HG02763 (cell line): ENCODE data around the gene IPCEF1.

Experiments
- ATAC-seq: cut with Tn5 transposase; IDR thresholded peaks from one replicate; pipeline ENCODE4 v1.9.1; 2021; ENCODE audit warnings: mild to moderate bottlenecking, moderate library complexity; ENCODE audit not compliant: unreplicated experiment

The IPCEF1 gene

DNA sequence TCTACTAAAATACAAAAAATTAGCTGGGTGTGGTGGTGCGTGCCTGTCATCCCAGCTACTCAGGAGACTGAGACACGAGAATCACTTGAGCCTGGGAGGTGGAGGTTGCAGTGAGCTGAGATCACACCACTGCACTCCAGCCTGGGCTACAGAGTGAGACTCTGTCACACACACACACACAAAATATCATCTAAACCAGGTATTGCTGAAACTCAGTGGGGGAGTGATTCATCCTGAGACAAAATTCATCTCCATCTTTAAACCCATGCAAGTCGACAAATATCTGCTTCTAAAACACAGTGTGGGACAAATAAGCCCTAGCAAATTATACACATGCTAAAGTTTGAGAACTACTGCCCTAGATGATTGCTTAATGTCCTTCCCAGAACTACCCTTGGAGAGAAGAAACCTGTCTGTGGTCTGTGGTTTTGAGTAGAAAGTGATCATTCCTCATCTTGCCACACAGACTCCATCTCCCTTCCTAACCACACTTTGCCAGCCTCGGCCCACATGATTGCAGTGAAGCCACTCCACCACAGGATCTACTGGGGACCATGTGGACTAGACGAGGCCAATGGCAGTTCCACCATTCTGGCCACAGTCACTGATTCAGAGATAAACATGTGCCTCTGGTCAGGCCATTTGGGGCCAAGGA, 187.3 kb downstream of the IPCEF1 start:
- ATAC-seq: no peak

DNA sequence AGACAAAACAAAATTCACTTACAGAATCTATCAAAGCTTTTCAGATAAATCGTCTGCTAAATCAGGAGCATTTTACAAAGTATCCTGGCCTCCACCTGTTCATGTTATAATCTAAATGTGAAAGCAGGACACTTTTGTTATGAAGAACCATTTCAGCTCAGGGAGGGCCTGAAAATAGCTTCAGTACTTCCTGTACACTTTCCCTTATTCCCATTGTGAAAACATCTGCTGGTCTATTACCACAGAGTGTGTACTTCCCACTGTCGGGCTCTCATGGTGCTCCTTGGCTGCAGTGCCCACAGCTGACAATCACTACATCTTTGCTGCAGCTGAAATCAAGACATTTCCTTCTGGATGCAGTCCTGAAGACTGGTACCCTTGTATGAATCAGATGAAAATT, 189.5 kb downstream of the IPCEF1 start:
- ATAC-seq: no peak

DNA sequence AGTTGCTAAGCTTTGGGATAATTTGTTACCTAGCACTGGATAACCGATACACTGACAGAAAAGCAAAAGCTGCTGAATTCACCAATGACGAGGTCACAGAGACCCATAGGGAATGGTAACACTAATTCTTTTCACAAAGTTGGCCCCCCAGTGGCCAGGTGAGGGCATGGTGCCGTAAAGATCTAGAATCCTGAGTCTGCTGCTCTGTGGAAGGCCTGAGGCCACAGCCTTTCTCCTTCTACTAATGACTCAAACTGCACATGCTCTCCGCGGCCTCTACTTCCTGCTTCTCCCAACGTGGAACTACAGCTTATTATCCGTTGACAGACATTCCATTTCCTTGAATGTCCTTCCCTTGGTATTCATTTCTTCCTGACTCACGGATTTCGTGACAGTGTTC, 190.5 kb downstream of the IPCEF1 start:
- ATAC-seq: no peak

DNA sequence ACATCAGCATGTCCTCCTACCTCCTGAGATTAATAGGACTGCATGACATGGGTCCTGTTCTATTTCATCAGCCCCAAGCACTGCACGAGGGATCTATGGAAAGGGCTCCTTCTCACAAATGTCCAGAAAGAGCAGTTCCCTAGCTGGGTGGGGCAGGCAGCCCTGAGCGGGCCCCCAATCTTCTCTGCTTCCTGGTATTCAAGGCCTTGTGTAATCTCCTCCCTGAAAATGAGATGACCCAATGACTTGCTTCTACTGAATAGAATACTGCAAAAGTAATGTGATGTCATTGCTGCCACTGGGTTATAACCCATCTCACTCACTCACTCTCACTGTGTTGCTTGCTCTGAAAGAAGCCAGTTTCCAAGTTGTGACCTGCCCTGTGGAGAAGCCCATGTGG, 191.1 kb downstream of the IPCEF1 start:
- no peak for ATAC-seq

DNA sequence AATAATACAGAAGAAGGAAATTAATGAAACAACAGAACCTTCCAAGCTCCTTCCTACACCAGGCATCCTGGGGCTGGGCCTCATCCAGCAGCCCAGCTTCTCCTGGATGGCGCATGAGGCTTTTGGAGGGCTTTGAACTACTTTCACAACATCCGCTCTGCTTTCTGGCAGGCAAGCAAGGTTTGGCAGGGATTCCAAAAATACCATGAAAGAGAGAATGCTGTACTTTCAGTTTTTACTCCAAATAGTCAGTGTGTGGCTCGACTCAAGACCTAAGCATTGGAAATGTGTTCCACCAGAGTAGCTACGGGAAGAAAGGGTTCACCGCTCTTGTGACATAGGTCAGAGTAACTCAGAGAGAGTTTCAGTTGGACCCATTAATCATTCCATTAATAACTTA, 192.2 kb downstream of the IPCEF1 start:
- no peak for ATAC-seq

DNA sequence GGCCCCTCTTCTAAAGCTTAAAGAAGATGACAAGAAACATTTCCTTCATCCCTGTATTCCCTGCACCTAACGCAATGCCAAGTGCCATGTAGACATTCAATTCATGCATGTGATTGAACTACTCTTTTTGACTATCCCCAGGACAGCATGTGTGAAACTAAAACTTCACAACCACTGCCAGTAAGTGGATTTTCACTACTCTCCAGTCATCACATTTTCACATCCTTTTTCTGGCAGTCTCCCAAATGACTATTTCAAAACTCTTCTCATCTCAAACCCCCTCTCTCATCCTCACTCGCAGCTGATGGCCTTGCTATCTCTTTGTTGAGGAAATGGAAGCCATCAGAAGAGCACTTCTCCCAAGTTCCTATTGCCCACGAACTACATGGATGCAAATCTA, 194.9 kb downstream of the IPCEF1 start:
- ATAC-seq: peak; percentile 66

DNA sequence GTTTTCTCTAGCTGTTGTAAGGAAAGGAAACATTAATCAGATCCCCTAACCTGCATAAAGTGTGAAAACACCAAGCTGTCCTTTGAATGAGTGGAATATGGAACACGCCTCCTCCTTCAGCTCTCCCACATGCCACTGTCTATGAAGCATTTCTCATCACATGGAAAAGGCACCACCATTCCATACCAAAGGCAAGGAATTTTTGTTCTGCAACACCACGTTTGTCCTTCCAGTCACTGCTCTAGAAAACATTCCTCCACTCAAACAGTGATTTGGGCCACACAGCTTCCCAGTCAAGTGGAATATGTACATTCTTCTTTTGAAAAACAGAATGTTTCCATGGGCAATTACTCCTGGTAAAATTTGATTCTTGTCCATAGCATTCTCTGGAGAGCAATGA, 197.5 kb downstream of the IPCEF1 start:
- no peak for ATAC-seq

DNA sequence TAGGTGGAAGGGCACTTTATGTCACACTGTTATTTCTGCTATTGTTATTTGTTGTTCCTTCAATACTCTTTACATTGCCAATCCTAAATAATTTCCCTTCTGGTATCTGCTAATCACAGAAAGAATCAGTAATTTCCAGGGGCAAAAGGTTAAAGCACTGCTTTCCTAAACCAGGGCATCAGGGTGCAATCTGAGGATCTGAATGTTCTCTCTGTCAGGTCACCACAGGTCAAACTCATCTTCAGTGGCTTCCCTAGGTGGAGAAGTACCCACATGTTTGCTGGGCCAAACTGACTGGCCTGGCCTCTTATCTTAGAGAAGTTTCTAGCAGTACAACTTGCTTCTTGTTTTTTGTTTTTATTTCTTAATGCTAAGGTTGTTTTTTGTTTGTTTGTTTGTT, 198.9 kb downstream of the IPCEF1 start:
- ATAC-seq: no peak

DNA sequence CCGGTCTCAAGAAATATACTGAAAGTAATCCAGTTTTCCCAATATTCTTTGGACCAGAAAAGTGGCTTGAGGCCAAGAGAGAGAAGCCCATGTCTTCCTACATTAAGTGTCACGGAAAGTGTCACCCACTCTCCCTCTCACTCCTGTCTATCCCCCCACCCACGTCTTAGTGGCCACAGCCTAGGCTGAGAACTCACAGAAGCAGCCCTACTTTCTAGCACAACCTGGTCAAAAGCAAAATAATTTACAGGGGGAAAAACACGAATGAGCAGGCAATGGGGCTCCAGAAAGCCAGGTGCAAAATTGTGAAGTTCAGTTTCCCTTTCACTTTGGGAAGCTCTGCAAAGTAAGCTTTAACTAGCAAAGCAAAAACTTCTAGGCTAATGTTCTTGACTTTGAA, 199.5 kb downstream of the IPCEF1 start:
- peak; percentile 45 for ATAC-seq

DNA sequence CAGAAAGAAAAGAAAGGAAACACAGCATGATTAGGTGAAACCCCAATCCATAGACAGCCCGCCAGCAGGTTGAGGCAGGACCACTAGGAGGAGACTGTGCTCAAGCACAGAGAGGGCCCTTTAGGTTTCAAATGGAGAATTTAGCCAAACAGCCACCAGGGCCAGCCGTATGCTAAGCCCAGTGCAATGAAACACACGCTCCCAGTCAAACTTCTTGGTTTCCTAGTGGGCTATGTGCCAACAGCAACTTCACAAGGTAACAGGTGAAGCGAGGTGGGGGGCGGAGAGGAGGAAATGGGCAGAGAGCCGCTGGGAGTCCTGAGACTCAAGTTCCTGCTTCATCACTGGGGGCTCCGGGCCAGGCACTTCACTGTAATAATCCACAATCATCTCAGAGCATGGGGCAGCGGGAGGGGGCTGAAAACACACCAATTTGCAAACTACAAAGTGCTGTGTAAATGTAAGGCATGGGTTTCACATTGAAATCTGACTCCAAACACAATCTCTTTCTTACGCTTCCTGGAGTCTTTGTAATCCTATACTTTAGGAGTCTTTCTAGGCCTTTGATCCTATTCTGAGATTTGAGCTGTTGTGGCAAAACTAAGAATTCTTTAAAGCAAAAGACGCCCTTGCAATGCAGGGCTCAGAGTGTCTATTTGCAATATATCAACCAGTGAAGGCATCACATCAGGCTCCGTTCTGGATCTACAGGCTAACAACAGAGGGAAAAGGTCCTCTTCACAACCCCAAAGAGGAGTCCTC, 200.3 kb downstream of the IPCEF1 start:
- ATAC-seq: peak; percentile 67

DNA sequence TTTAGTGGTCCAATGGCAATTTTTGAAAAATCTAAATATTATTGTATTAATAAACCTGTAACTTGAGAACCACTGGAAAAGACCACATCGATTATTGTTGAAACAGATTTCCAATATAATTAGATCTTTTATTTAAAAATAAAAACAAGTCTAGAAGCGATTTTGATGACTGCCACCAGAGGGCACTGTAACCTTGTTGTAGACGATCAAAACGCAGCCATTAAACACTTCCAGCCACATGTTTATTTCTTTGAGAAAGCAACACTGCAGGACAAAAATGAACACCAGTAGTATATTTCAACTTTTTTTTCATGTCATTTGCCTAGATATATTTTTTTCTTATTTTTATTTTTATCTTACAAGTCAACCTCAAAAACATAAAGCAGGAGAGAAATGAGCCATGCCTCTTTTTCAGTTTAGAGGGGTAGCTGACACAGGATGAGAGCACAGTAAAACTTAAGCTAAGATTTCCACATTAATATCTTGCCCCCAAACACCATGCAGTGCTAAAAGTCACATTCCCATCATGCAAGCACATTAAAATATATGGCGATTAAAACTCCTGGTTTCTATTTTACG, 202.1 kb downstream of the IPCEF1 start:
- no peak for ATAC-seq

DNA sequence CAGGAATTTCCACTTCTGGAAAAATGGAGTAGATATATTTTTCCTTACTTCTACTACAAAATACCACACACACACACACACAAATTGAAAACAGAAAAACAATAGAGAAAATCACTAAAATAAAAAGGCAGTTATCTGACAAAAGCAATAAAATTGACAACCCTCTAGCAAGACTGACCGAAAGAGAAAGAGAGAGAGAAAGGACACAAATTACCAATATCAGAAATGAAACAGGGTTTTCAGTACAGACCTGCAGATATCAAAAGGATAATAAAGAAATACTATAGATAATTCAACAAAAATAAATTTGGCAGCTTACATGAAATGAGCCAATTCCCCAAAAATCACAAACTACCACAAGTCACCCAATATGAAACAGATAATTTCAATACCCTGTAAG, 212.8 kb downstream of the IPCEF1 start:
- ATAC-seq: no peak

DNA sequence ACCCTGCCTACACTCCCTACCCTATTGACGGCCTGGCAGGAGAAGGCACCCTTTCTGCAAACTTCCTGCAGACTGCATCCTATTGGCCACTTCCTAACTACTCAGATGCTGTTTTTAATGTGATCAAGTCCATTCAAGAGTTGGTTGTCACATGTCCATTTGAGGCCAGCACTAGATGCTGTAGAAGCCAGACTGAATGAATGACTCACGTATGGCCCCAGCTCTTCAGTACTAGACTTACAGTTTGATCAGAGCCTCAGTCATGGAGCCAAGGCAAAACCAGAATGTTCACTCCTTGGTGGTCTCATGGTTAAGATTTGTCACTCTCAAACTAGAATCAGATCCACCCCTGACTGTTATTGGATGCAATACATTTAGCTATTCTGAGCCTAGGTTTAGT, 215.9 kb downstream of the IPCEF1 start:
- ATAC-seq: no peak

DNA sequence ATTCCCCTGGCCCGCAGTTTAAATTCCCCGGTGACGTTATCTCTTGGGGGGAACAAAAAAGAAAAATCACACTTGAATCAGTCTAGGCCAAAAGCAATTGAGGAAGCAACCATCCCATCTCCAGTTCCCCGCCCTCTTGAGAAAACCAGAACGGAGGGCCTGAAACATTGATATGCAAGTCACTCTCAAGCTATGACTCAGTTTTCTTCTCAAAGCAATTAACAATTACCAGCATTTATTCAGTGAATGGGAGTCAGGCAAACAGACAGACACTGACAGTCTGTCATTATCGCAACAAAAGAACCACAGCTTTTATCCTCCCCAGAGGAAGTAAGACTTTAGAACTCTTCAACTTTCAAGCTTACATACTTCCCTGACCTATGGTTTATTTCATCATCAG, 216.7 kb downstream of the IPCEF1 start:
- ATAC-seq: no peak

DNA sequence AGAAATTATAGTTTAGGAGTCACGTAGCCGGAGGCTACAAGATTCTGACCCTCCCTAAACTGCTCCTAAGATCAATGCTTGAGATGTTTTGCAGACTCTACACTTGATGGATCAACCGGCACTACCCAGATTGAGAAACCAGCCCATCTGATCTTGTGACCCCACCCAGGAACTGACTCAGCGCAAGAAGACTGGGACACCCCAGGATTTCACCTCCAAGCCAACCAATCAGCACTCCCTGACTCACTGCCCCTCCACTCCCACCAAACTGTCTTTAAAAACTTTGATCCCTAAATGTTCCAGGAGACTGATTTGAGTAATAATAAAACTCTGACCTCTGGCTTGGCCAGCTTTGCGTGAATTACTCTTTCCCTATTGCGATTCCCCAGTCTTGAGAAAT, 217.8 kb downstream of the IPCEF1 start:
- no peak for ATAC-seq

DNA sequence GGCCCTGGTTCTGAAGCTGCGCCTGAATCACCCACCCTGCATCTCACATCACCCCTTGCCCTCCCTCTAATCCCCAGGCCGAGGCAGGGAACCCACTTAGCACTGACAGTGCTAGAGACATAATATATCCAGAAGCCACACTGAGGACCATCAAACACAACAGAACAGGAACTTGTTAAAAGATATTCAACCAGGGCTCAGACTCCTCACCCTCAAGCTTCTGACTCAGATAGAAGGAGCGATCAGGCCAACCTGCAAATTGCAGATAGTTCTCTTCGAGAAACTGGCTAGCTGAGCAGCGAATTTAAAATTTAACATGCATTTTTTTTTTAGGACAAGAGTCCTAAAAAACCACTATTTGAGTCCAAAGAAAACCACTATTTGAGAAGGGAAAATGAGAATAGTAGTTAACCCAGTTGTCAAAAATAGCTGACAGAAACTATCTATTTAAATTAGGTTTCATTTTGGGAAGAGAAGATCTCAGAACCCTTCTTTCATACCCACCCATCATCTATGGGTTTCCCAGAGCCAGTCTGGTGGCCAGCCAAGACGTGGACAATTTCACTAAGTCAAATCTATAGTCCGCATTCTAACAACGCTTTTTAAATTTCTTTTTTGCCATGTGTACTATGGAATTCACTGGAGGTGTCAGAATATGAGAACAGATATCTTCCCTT, 222.0 kb downstream of the IPCEF1 start:
- no peak for ATAC-seq

DNA sequence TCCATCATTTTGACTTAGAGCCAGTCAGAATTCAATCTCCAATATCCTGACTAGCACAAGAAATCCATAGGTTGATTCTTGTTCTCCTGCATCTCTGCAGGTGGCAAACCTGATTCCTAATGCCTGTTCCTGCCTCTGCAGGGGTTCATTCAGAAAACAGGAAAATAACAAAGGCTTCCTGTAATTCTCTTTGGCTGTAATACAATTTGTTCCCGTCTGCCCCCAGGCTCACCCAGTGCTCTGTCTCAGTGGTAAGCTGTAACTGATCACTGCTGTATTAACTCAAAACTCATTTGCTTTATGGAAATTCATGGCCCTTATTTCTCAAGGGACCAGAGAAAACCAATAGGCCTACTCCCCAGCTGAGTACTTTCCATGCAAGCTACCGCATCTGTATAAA, 228.9 kb downstream of the IPCEF1 start:
- no peak for ATAC-seq

DNA sequence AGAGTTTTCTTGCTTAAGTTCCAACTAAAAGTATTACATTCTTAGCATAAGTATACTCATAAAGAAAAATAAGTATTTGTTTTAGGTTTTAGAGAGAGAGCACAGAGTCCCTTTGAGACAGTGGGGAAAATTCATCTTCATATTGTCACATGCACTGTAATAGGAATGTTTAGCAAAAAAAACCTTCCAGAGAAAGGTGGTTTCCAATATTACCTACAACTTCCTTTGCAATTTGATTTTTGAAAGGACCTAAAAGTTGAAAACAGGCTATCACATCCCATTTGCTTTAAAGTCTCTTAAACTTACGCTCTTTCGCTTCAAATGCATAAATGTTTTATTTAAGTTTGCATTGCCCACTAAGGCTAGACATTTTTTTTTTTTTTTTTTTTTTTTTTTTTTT, 231.2 kb downstream of the IPCEF1 start:
- ATAC-seq: no peak

DNA sequence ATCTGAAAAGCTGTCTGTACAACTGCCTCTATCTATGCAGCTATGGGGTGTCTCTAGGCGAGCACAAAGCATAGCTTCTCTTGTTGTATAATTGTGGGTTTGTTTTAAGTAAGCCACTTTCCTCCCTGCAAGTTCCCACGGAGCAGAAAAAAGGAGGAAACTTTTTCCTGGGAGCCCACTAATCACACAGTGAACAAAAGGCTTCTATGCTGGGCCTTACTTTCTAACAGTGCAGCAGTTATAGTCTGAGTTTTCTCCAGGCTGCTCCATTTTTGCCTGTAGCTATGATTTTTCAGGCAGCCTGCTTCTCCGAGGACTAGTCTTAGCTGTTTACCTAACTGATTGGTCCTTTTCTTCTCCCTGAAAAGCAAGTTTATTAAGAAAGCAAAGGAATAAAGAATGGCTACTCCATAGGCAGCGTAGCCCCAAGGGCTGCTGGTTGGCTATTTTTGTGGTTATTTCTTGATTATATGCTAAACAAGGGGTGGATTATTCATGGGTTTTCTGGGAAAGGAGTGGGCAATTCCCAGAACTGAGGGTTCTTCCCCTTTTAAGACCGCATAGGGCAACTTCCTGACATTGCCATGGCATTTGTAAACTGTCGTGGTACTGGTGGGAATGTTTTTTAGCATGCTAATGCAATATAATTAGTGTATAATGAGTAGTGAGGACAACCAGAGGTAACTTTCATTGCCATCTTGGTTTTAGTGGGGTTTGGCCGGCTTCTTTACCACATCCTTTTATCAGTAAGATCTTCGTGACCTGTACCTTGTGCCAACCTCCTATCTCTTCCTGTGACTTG, 233.2 kb downstream of the IPCEF1 start:
- ATAC-seq: no peak

DNA sequence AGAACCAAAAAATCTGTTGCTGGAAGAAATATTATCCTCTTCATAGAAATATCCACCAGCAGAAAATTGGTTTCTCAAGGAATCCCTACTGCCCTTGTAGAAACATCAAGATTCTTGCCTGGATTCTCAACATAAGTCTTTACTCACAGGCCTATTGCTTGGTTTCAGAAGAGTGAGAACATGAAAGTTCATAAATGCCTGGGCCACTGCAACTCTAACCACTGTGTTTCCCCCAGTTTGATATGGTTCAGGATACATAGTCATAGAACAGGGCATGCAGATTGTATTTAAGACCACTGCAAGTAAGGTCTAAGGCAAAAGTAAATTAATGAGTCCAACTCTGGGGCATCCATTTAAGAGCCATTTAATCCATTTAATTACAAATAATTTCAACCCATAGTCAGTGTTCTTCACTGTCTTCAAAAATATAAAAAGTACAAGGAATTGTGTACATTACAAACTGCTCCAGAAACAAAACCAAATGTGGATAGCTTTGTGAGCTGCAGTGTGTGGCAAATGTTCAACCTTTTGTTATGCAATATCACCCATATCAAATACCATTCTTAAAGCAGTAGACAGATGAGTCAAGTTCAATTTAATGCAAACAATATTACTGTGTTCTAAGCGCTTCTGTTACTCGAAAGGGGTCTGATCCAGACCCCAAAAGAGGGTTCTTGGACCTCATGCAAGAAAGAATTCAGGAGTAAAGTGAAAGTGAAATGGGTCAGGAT, 234.2 kb downstream of the IPCEF1 start:
- no peak for ATAC-seq
